DOHH2 (cell line): Measurements from ENCODE around the gene ATP6V0D1.

Experiments used
- H3F3A ChIP-seq: fragments of 200-600 bp; sonication (generic), shearing (Covaris generic); 2 replicates; pipeline ENCODE4 v1.6.0; 2016; ENCODE audit warnings: antibody characterized with exemption, mild to moderate bottlenecking; ENCODE audit not compliant: control insufficient read depth, insufficient read depth
- H3K27ac ChIP-seq: fragments of 200-600 bp; sonication (generic); 2 replicates; pipeline ENCODE4 v1.5.1; 2014; ENCODE audit warnings: low read depth, mild to moderate bottlenecking, low read length, moderate library complexity
- H3K27me3 ChIP-seq: fragments of 200-600 bp; sonication (generic); 2 replicates; pipeline ENCODE4 v1.6.1; 2014; ENCODE audit warnings: mild to moderate bottlenecking, low read length, mixed read lengths; ENCODE audit not compliant: control insufficient read depth
- H3K36me3 ChIP-seq: fragments of 200-600 bp; sonication (generic); 2 replicates; pipeline ENCODE4 v1.6.1; 2014; ENCODE audit warnings: mild to moderate bottlenecking, low read length, moderate library complexity, mixed read lengths; ENCODE audit not compliant: control insufficient read depth
- H3K4me1 ChIP-seq: fragments of 200-600 bp; sonication (generic); 2 replicates; pipeline ENCODE4 v1.6.1; 2014; ENCODE audit warnings: mild to moderate bottlenecking, low read length, mixed read lengths; ENCODE audit not compliant: control insufficient read depth
- H3K4me2 ChIP-seq: fragments of 200-600 bp; sonication (generic); 2 replicates; pipeline ENCODE4 v1.6.0; 2014; ENCODE audit warnings: mild to moderate bottlenecking, low read length, moderate library complexity
- H3K4me3 ChIP-seq: fragments of 200-600 bp; sonication (generic); 2 replicates; pipeline ENCODE4 v1.5.1; 2014; ENCODE audit warnings: mild to moderate bottlenecking, low read length, mixed read lengths
- H3K79me2 ChIP-seq: fragments of 200-600 bp; sonication (generic); 2 replicates; pipeline ENCODE4 v1.6.1; 2014; ENCODE audit warnings: mild to moderate bottlenecking, low read length, mixed read lengths; ENCODE audit not compliant: control insufficient read depth
- H3K9me2 ChIP-seq: fragments of 200-600 bp; sonication (generic); replicated peaks from 2 replicates; pipeline ENCODE4 v1.6.1; 2014; ENCODE audit warnings: mild to moderate bottlenecking, low read length, mixed read lengths; ENCODE audit not compliant: control insufficient read depth
- H3K9me3 ChIP-seq: fragments of 200-600 bp; sonication (generic); 2 replicates; pipeline ENCODE4 v1.6.1; 2014; ENCODE audit warnings: antibody characterized with exemption, low read length, mixed read lengths; ENCODE audit not compliant: control insufficient read depth, insufficient read depth
- H4K20me1 ChIP-seq: fragments of 200-600 bp; sonication (generic); 2 replicates; pipeline ENCODE4 v1.6.0; 2014; ENCODE audit warnings: low read depth, mild to moderate bottlenecking, antibody characterized with exemption, low read length, moderate library complexity; ENCODE audit not compliant: control insufficient read depth, insufficient read depth
- EZH2phosphoT487 ChIP-seq: fragments of 200-600 bp; sonication (generic); IDR thresholded peaks from 2 replicates; pipeline ENCODE4 v1.6.1; 2017; ENCODE audit warnings: borderline replicate concordance, mild to moderate bottlenecking, antibody characterized with exemption, low read length, moderate library complexity, mixed read lengths
- TF ChIP-seq, protein P1 (sequence below): fragments of 200-600 bp; sonication (generic); IDR thresholded peaks from one replicate; pipeline ENCODE4 v1.5.1; 2014; ENCODE audit warnings: antibody characterized with exemption, mild to moderate bottlenecking, low read depth, low read length; ENCODE audit not compliant: poor library complexity, severe bottlenecking

ATP6V0D1 gene

GRCh38 chr16:67454852-67455251, 26.1 kb downstream of the ATP6V0D1 start:
- no peak overlapping the region for H3K27ac ChIP-seq

GRCh38 chr16:67454104-67454503, 26.9 kb downstream of the ATP6V0D1 start:
- TF ChIP-seq EZH2phosphoT487: no peak
- TF ChIP-seq, protein P1, sequence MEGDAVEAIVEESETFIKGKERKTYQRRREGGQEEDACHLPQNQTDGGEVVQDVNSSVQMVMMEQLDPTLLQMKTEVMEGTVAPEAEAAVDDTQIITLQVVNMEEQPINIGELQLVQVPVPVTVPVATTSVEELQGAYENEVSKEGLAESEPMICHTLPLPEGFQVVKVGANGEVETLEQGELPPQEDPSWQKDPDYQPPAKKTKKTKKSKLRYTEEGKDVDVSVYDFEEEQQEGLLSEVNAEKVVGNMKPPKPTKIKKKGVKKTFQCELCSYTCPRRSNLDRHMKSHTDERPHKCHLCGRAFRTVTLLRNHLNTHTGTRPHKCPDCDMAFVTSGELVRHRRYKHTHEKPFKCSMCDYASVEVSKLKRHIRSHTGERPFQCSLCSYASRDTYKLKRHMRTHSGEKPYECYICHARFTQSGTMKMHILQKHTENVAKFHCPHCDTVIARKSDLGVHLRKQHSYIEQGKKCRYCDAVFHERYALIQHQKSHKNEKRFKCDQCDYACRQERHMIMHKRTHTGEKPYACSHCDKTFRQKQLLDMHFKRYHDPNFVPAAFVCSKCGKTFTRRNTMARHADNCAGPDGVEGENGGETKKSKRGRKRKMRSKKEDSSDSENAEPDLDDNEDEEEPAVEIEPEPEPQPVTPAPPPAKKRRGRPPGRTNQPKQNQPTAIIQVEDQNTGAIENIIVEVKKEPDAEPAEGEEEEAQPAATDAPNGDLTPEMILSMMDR: no peak
- no peaks in the 10 kb centered on the region for H3K27me3 ChIP-seq
- no peaks in the 10 kb centered on the region for H3K9me2 ChIP-seq
- no peaks in the 10 kb centered on the region; the same call in 1 of the 2 replicates for H3K79me2 ChIP-seq
- no peak overlapping the region for H3K4me2 ChIP-seq
- no peaks in the 10 kb centered on the region for H3F3A ChIP-seq
- H3K36me3 ChIP-seq: peaks cover 3% of the 10 kb centered on the region; the same call in 1 of the 2 replicates
- no peaks in the 10 kb centered on the region for H3K9me3 ChIP-seq
- no peaks in the 10 kb centered on the region for H4K20me1 ChIP-seq
- H3K4me3 ChIP-seq: no peak overlapping the region
- no peaks in the 10 kb centered on the region for H3K4me1 ChIP-seq
- no peak overlapping the region for H3K27ac ChIP-seq

More at GRCh38 chr16:67454852-67455251, 26.1 kb downstream of the ATP6V0D1 start:
- H3K9me2 ChIP-seq: no peaks in the 10 kb centered on the region
- peaks cover 3% of the 10 kb centered on the region; the same call in 1 of the 2 replicates for H3K36me3 ChIP-seq
- no peak overlapping the region for H3K4me3 ChIP-seq
- H3K4me1 ChIP-seq: no peaks in the 10 kb centered on the region
- H3F3A ChIP-seq: no peaks in the 10 kb centered on the region
- no peaks in the 10 kb centered on the region for H3K9me3 ChIP-seq
- no peak overlapping the region for H3K4me2 ChIP-seq
- H4K20me1 ChIP-seq: no peaks in the 10 kb centered on the region
- TF ChIP-seq, protein P1: no peak
- TF ChIP-seq EZH2phosphoT487: no peak
- H3K79me2 ChIP-seq: no peaks in the 10 kb centered on the region; the same call in 1 of the 2 replicates
- no peaks in the 10 kb centered on the region for H3K27me3 ChIP-seq

DNA sequence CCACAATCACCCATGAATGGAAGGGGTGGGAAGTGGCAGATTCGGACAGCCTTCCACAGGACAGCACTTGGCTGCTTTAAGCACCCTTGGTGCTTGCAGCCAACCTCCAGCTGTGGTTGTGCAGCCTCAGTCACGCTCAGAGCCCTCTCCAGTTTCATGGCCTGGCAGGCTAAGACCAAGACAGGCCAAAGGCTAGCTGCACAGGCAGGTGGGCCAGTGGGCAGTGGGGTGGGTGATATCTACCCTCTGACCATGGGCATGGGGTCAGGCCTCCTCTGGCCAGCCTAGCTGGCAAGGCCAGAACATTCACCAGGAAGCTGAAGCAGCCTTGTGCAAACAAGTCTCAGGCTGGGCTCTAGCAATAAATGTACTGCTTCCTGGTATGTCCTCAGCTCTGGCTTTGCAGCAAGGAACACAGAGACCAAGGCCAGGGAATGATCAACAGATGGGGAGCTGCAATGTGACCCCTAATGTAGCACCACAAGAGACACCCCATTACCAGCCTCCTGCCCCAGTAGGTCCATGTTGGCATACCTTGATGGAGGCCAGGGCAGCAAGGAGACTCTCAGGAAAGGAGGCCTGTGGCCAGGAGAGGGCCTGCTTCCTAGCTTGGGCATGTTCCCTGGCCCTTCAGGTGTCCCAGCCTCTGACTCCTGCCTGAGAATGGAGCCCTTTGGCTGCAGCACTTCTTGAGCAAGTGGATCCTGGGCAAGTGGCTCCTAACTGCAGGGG, 29.1 kb downstream of the ATP6V0D1 start:
- peaks cover 7% of the 10 kb centered on the region; the same call in 1 of the 2 replicates for H3K36me3 ChIP-seq
- H3K9me2 ChIP-seq: no peaks in the 10 kb centered on the region
- no peaks in the 10 kb centered on the region for H3K9me3 ChIP-seq
- no peaks in the 10 kb centered on the region for H3K27me3 ChIP-seq
- H3K79me2 ChIP-seq: peaks cover 4% of the 10 kb centered on the region; the same call in 1 of the 2 replicates
- no peak overlapping the region for H3K4me2 ChIP-seq
- H3K27ac ChIP-seq: no peak overlapping the region
- no peak overlapping the region for H3K4me3 ChIP-seq
- no peaks in the 10 kb centered on the region for H3K4me1 ChIP-seq
- TF ChIP-seq EZH2phosphoT487: no peak
- TF ChIP-seq, protein P1: no peak
- no peaks in the 10 kb centered on the region for H3F3A ChIP-seq
- H4K20me1 ChIP-seq: peaks cover 5% of the 10 kb centered on the region; the same call in 1 of the 2 replicates
